Right ventricle myocardium inferior (tissue), 1 donor: ENCODE results near the gene S1PR5. TPM values are rescaled to one million over a fixed set of nuclear protein-coding genes. Genes with fewer than 3 reads are reported as not detected.

ENCODE experiments used
- ATAC-seq: fragments of 200-7000 bp; cut with Tn5 transposase; one replicate; pipeline ENCODE4 v1.9.1; 2020; ENCODE audit warnings: mild to moderate bottlenecking, moderate library complexity
- DNase-seq: peaks from one replicate; pipeline ENCODE4 v3.0.0; 2021; ENCODE audit errors: missing footprints
- intact Hi-C: fragments of 100-400 bp; cut with DNase I; formaldehyde crosslinking; loops from one replicate; pipeline ENCODE4 v1.11.0; 2022
- microRNA-seq: library from miRNA; unstranded; fragments of <30 nt; microRNA quantifications from one replicate; pipeline ENCODE4 v1.2.0, GENCODE V29; 2020
- total RNA-seq: library from RNA; stranded (reverse); fragmentation: NEBNext Ultra II Directional; extraction: Animal tissue kit (Norgen Biotek cat#: 25700); gene quantifications from one replicate; pipeline ENCODE4 v1.2.1, GENCODE V29; 2021
- donor health status: DM: no; HTN: yes; CAD: no; lungs with severe emphysema.

The S1PR5 gene
- total RNA-seq, 1 donor from 2014 or later = 0.27 TPM

DNA sequence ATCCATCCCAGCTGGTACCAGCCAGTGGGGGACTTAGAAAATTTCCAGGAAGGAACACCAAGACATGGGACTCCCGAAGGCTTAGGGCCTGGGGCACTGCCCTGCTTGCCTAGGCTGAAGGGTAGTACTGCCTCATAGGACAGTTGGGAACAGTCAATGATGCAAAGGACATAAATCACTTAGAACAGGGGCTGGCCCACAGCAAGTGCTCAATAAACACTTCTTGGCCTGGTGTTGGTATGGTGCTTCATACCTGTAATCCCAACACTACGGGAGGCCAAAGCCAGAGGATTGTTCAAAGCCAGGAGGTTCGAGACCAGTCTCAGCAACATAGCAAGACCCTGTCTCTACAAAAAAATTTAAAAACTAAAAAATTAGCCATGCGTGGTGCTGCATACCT is 19.9 kb downstream of the S1PR5 start:
- ATAC-seq = no peak
- intact Hi-C loops = no loop called here
- no peak for DNase-seq

DNA sequence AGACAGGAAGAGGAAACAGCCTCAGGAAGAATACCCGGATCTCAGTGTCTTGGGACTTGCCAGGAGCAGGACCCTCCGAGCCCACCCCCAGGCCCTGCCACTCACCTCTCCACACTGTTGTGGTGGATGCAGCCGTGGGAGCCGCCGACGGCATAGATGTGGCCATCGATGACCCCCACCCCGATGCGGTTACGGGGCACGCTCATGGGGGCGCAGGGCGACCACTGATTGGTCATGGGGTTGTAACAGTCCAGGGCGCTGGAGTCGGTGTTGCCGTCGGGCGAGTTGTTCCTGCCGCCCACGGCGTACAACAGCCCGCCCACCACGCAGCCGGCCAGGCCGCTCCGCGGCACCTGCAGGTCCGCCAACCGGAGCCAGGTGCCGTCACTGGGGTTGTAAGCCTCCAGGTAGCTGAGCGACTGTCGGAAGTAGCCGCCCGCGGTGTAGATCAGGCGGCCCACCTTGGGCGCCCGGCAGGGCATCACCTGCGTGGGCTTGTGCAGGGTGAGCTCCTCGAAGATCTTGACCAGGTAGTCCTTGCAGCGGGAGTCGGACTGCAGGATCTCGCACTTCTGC is 25.7 kb downstream of the S1PR5 start:
- DNase-seq = no peak
- intact Hi-C loops = no loop called here
- ATAC-seq = no peak

DNA sequence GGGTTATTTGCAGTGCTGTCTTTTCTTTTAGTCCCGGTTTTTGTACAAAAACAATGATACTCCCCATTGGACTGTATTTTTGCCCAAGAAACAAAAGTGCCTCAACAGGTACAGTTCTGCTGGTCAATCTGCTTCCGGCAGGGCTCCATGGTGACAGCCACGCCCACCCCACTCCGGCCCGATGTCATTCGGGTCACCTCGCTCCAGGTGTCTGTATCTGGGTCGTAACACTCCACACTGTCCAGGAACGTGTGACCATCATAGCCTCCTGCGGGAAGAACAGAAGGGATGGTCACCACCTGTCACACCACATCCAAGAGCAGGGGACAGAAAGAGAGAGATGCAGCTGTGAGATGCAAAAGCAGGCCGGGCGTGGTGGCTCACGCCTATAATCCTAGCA is 30.7 kb downstream of the S1PR5 start:
- intact Hi-C loops = no loop called here
- ATAC-seq = no peak
- DNase-seq = no peak

DNA sequence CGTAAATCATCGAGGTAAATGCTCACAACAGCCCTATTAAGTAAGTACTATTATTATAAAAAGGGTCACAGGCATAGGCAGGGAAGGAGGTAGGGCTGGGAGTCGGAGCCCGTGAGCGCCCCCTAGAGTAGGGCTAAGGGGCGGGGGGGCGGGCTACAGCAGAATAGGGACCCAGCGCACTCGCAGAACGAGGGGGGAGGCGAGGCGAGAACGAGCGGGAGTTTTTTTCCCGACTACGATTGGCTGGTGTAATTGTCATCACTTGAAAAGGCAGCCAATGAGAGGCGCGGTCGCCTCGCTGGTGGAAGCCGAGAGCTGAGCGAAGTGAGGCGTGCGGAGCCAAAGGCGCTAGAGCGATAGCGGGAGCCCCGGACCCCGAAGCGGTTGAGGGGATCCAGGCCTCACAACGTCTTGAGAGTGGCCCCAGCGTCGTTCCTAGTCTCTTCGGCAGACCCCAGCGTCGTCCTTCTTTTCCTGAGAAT is 38.3 kb downstream of the S1PR5 start:
- peak; percentile 94 for DNase-seq
- intact Hi-C loops = loop anchor here (5.0 kb wide), 2 partner anchors 77 to 88 kb away; partner anchors contain the start of genes CDC37, CDKN2D and KRI1

DNA sequence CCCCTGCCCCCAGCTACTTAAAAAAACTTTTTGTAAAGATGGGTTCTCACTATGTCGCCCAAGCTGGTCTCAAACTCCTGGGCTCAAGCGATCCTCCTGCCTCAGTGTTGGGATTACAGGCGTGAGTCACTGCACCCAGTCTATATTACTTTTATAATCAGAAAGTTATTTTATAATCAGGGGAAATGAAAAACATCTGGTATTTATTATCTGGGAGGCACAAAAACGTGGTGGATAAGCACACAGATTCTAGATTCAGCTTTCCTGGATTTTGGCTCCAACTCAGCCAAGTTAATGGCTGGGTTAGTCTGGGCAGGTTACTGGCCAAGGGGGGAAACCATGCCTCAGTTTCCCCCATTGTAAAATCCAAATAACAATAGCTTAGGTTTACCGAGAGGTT is 38.8 kb downstream of the S1PR5 start:
- intact Hi-C loops = loop anchor here (5.0 kb wide), 2 partner anchors 76 to 89 kb away; partner anchors contain the start of genes CDC37, CDKN2D and KRI1
- ATAC-seq (no peak), DNase-seq (no peak)

More for the DNA sequence above, 38.3 kb downstream of the S1PR5 start:
- ATAC-seq = peak; percentile 97

DNA sequence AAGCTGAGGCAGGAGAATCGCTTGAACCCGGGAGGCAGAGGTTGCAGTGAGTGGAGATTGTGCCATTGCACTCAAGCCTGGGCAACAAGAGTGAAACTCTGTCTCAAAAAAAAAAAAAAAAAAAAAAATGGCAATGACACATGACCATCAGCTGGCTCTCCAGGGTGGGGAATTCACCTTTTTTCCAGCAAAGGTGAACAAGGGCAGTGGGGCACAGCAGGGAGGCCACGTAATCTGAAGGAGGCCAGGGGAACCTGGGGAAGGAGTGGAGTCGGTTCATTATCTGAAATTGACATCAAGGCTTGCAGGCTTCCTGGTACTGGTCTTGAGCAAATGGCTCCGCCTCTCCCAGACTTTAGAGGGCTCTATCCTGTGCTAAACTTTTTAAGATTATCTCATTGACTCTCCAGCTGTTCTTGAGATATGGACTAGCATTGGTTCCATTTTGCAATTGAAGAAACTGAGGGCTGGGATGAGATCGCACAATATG is 42.2 kb downstream of the S1PR5 start:
- DNase-seq (no peak), ATAC-seq (no peak)
- intact Hi-C loops = loop anchor here (5.0 kb wide), 2 partner anchors 73 to 92 kb away; partner anchors contain the start of genes CDC37, CDKN2D and KRI1

DNA sequence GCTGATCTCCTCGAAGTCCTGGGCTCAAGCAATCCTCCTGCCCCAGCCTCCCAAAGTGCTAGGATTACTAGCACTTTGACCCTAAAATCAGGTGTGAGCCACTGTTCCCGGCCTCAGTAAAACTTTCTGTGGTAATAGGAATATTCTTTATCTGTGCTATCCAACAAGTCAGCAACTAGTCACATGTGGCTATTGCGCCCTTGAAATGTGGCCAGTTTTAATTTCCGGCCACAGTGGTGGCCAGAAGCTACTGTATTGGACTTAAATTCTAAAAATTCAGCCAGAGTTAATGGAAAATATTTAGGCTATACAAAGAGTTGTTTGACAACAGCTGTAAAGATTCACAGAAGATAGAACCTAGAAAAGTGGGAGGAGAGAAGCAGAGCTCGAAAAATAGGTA is 44.1 kb downstream of the S1PR5 start:
- DNase-seq = peak; percentile 3
- intact Hi-C loops = no loop called here
- no peak for ATAC-seq

DNA sequence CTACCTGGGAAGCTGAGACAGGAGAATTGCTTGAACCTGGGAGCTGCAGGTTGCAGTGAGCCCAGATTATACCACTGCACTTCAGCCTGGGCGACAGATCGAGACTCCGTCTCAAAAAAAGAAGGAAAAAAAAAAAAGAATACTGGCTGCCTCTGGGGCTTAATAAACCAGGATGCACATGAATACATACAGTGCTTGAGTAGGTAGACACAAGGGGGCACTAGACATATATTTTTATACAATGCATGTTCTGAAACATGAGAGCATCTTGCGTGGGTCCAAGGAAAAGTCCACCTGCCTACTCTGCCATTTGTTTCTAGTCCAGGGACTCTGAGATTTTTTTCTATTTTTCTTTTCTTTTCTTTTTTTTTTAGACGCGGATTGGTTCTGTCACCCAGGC is 45.3 kb downstream of the S1PR5 start:
- intact Hi-C loops = no loop called here
- ATAC-seq (no peak), DNase-seq (peak; percentile 16)

DNA sequence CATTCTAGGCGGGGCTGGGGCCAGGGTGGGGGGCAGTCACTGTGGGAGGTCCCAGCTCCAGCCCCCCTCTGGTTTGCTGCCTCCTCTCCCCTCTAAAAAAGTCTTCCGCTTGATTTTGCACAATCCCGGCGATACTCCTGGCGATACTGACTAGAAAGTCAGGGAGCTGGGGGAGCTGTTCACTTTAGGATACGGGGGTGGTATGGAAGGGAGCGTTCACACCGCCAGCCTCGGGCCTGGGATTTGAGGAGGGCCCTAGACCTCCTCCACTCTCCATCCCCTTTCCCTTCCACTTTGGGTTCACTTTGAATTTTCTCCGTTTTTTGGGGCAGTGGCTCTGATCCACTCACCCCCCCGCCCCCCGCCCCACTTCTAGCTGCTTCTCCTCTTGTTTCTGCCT is 49.1 kb downstream of the S1PR5 start:
- DNase-seq (peak; percentile 23), ATAC-seq (no peak)
- intact Hi-C loops = no loop called here

DNA sequence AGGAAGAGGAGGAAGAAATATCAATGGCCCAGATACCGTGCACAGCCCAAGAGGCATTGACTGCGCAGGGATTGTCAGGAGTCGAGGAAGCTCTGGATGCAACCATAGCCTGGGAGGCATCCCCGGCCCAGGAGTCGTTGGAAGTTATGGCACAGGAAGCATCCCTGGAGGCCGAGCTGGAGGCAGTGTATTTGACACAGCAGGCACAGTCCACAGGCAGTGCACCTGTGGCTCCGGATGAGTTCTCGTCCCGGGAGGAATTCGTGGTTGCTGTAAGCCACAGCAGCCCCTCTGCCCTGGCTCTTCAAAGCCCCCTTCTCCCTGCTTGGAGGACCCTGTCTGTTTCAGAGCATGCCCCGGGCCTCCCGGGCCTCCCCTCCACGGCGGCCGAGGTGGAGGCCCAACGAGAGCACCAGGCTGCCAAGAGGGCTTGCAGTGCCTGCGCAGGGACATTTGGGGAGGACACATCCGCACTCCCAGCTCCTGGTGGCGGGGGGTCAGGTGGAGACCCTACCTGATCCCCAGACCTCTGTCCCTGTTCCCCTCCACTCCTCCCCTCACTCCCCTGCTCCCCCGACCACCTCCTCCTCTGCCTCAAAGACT is 50.0 kb downstream of the S1PR5 start:
- DNase-seq (peak; percentile 31), ATAC-seq (no peak)
- intact Hi-C loops = no loop called here

DNA sequence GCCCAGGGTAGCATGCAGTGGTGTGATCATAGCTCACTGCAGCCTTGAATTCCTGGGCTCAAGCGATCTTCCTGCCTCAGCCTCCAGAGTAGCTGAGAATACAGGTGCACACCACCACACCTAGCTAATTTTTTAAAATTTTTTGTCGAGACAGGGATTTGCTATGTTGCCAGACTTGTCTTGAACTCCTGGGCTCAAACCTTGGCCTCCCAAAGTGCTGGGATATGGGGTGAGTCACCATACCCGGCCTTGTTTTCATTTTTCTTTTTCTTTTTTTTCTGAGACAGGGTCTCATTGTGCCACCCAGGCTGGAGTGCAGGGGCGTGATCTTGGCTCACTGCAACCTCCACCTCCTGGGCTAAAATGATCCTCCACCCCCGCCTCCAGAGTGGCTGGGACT is 52.8 kb downstream of the S1PR5 start:
- DNase-seq (peak; percentile 18), ATAC-seq (no peak)
- intact Hi-C loops = no loop called here

Small RNAs within 50 kb of the gene (microRNA-seq; reads per million reads assigned to microRNA genes)
- gene MIR1238 = not detected

Other genes with a start within 250 kb of the S1PR5 start
- 8.6 TPM for gene ICAM1, start 246.3 kb downstream of the S1PR5 start, total RNA-seq
- gene ICAM4, start 230.5 kb downstream of the S1PR5 start, total RNA-seq = 0.30 TPM
- 0.38 TPM for gene ICAM5, start 227.5 kb downstream of the S1PR5 start, total RNA-seq
- 0.65 TPM for gene ZGLP1, start 207.6 kb downstream of the S1PR5 start, total RNA-seq
- gene FDX2, start 201.4 kb downstream of the S1PR5 start, total RNA-seq = 20.1 TPM
- gene RAVER1, start 183.9 kb downstream of the S1PR5 start, total RNA-seq = 10.1 TPM
- 36.7 TPM for gene ICAM3, start 177.8 kb downstream of the S1PR5 start, total RNA-seq
- 67.1 TPM for gene TYK2, start 136.9 kb downstream of the S1PR5 start, total RNA-seq
- 155 TPM for gene CDC37, start 113.9 kb downstream of the S1PR5 start, total RNA-seq
- gene PDE4A, start 96.9 kb downstream of the S1PR5 start, total RNA-seq = 37.0 TPM
- gene KEAP1, start 14.1 kb downstream of the S1PR5 start, total RNA-seq = 82.8 TPM
- 47.6 TPM for gene ATG4D, start 26.5 kb upstream of the S1PR5 start, total RNA-seq
- 10.8 TPM for gene KRI1, start 48.6 kb upstream of the S1PR5 start, total RNA-seq
- 9.9 TPM for gene CDKN2D, start 51.5 kb upstream of the S1PR5 start, total RNA-seq
- not detected for gene AP1M2, start 69.9 kb upstream of the S1PR5 start, total RNA-seq
- 71.4 TPM for gene SLC44A2, start 108.1 kb upstream of the S1PR5 start, total RNA-seq
- gene ILF3, start 136.9 kb upstream of the S1PR5 start, total RNA-seq = 101 TPM
- gene QTRT1, start 184.0 kb upstream of the S1PR5 start, total RNA-seq = 28.0 TPM
- gene DNM2, start 200.6 kb upstream of the S1PR5 start, total RNA-seq = 177 TPM